Measurements from ENCODE around the gene CDH13.

Gene CDH13

GRCh38 chr16:83356986-83357385, 730.2 kb downstream of the CDH13 start:
- no peak overlapping the region for H3K9ac ChIP-seq (ENCODE audit: low read length)
- no peak overlapping the region for H3K4me3 ChIP-seq (ENCODE audit: low read length)
- H3K27me3 ChIP-seq (replicated peaks; ENCODE audit: insufficient read depth, low read length) = no peaks in the 10 kb centered on the region
- H2AFZ ChIP-seq (ENCODE audit: low read length) = no peak overlapping the region
- H3K9me3 ChIP-seq (replicated peaks; ENCODE audit: insufficient read depth, low read length) = no peaks in the 10 kb centered on the region
- no peaks in the 10 kb centered on the region for H3K4me1 ChIP-seq (ENCODE audit: low read length)
- H3K4me2 ChIP-seq (ENCODE audit: low read depth, low read length) = no peak overlapping the region
- no peaks in the 10 kb centered on the region for H3F3A ChIP-seq (ENCODE audit: insufficient read depth, low read length)
- no peaks in the 10 kb centered on the region for H3K79me2 ChIP-seq (ENCODE audit: low read length)
- H3K36me3 ChIP-seq (replicated peaks; ENCODE audit: insufficient read depth, low read length) = no peaks in the 10 kb centered on the region
- no peaks in the 10 kb centered on the region for H3K9me2 ChIP-seq (replicated peaks; ENCODE audit: insufficient read depth, low read length)
- no peak overlapping the region for H3K27ac ChIP-seq (ENCODE audit: low read length)
- TF ChIP-seq EZH2 (optimal IDR thresholded peaks at IDR 0.05; ENCODE audit: low read depth, low read length) = no peak
- no peak for TF ChIP-seq CTCF (IDR thresholded peaks at IDR 0.05; ENCODE audit: low read length)
- no peak for TF ChIP-seq EZH2phosphoT487 (IDR thresholded peaks at IDR 0.05; ENCODE audit: low read length)
- DNase-seq = no peak
- H4K20me1 ChIP-seq (ENCODE audit: insufficient read depth, low read length) = no peaks in the 10 kb centered on the region

GRCh38 chr16:83363521-83363920, 736.8 kb downstream of the CDH13 start:
- H3K27ac ChIP-seq (ENCODE audit: low read length) = no peak overlapping the region
- no peaks in the 10 kb centered on the region for H3K9me3 ChIP-seq (replicated peaks; ENCODE audit: insufficient read depth, low read length)
- H3F3A ChIP-seq (ENCODE audit: insufficient read depth, low read length) = no peaks in the 10 kb centered on the region
- no peaks in the 10 kb centered on the region for H3K36me3 ChIP-seq (replicated peaks; ENCODE audit: insufficient read depth, low read length)
- no peak for DNase-seq
- no peak overlapping the region for H2AFZ ChIP-seq (ENCODE audit: low read length)
- H3K9me2 ChIP-seq (replicated peaks; ENCODE audit: insufficient read depth, low read length) = no peaks in the 10 kb centered on the region
- no peaks in the 10 kb centered on the region for H4K20me1 ChIP-seq (ENCODE audit: insufficient read depth, low read length)
- H3K4me3 ChIP-seq (ENCODE audit: low read length) = no peak overlapping the region
- no peaks in the 10 kb centered on the region for H3K27me3 ChIP-seq (replicated peaks; ENCODE audit: insufficient read depth, low read length)
- H3K79me2 ChIP-seq (ENCODE audit: low read length) = no peaks in the 10 kb centered on the region
- H3K4me2 ChIP-seq (ENCODE audit: low read depth, low read length) = no peak overlapping the region
- TF ChIP-seq EZH2 (optimal IDR thresholded peaks at IDR 0.05; ENCODE audit: low read depth, low read length) = no peak
- no peak for TF ChIP-seq CTCF (IDR thresholded peaks at IDR 0.05; ENCODE audit: low read length)
- no peak for TF ChIP-seq EZH2phosphoT487 (IDR thresholded peaks at IDR 0.05; ENCODE audit: low read length)
- no peak overlapping the region for H3K9ac ChIP-seq (ENCODE audit: low read length)
- no peaks in the 10 kb centered on the region for H3K4me1 ChIP-seq (ENCODE audit: low read length)

GRCh38 chr16:83365166-83365565, 738.4 kb downstream of the CDH13 start:
- TF ChIP-seq CTCF (IDR thresholded peaks at IDR 0.05; ENCODE audit: low read length) = no peak
- no peak for TF ChIP-seq EZH2 (optimal IDR thresholded peaks at IDR 0.05; ENCODE audit: low read depth, low read length)
- no peak for TF ChIP-seq EZH2phosphoT487 (IDR thresholded peaks at IDR 0.05; ENCODE audit: low read length)
- Histone ChIP-seq H3K9ac (ENCODE audit: low read length) (no peak overlapping the region), H3K4me2 (ENCODE audit: low read depth, low read length) (no peak overlapping the region), H3K9me3 (replicated peaks; ENCODE audit: insufficient read depth, low read length) (no peaks in the 10 kb centered on the region), H3K79me2 (ENCODE audit: low read length) (no peaks in the 10 kb centered on the region), H3F3A (ENCODE audit: insufficient read depth, low read length) (no peaks in the 10 kb centered on the region), H4K20me1 (ENCODE audit: insufficient read depth, low read length) (no peaks in the 10 kb centered on the region), H2AFZ (ENCODE audit: low read length) (no peak overlapping the region), H3K36me3 (replicated peaks; ENCODE audit: insufficient read depth, low read length) (no peaks in the 10 kb centered on the region), H3K4me3 (ENCODE audit: low read length) (no peak overlapping the region), H3K27ac (ENCODE audit: low read length) (no peak overlapping the region), H3K4me1 (ENCODE audit: low read length) (no peaks in the 10 kb centered on the region), H3K9me2 (replicated peaks; ENCODE audit: insufficient read depth, low read length) (no peaks in the 10 kb centered on the region), H3K27me3 (replicated peaks; ENCODE audit: insufficient read depth, low read length) (no peaks in the 10 kb centered on the region)
- no peak for DNase-seq
